Neural cell (in vitro differentiated cells): Measurements from ENCODE around the gene CLUH. TPM values are rescaled to one million over a fixed set of nuclear protein-coding genes. Genes with fewer than 3 reads are reported as not detected.
A peak's percentile ranks its signal among the peaks of the same experiment; 100 is the strongest.

Source experiments
- H2AFZ ChIP-seq: fragments of 200-600, 300-800 bp; sonication (generic), shearing (Covaris generic); 2 replicates; pipeline ENCODE4 v1.6.0; 2014; ENCODE audit warnings: low read depth, mild to moderate bottlenecking, antibody characterized with exemption, low read length, moderate library complexity
- H3F3A ChIP-seq: fragments of 200-600 bp; shearing (Covaris generic); 2 replicates; pipeline ENCODE4 v1.6.1; 2016; ENCODE audit warnings: mild to moderate bottlenecking, moderate library complexity, mixed read lengths, antibody characterized with exemption, low read length; ENCODE audit not compliant: insufficient read depth, poor library complexity, severe bottlenecking
- H3K27ac ChIP-seq: fragments of 200-600, 300-800 bp; sonication (generic), shearing (Covaris generic); 2 replicates; pipeline ENCODE4 v1.5.1; 2014; ENCODE audit warnings: mild to moderate bottlenecking, low read length, moderate library complexity
- H3K27me3 ChIP-seq: fragments of 300-800, 200-600 bp; sonication (generic), shearing (Covaris generic); 2 replicates; pipeline ENCODE4 v1.6.0; 2014; ENCODE audit warnings: mild to moderate bottlenecking, low read depth, low read length, moderate library complexity; ENCODE audit not compliant: insufficient read depth
- H3K36me3 ChIP-seq: fragments of 300-800, 200-600 bp; sonication (generic), shearing (Covaris generic); 2 replicates; pipeline ENCODE4 v1.5.1; 2014; ENCODE audit warnings: mild to moderate bottlenecking, antibody characterized with exemption, low read length, moderate library complexity; ENCODE audit not compliant: insufficient read depth
- H3K4me2 ChIP-seq: fragments of 300-800, 200-600 bp; sonication (generic), shearing (Covaris generic); 2 replicates; pipeline ENCODE4 v1.6.0; 2014; ENCODE audit warnings: mild to moderate bottlenecking, low read length
- H3K4me3 ChIP-seq: fragments of 300-800, 200-600 bp; sonication (generic), shearing (Covaris generic); 2 replicates; pipeline ENCODE4 v1.5.1; 2014; ENCODE audit warnings: mild to moderate bottlenecking, low read length, moderate library complexity
- H3K79me2 ChIP-seq: fragments of 200-600 bp; shearing (Covaris generic); replicated peaks from 2 replicates; pipeline ENCODE4 v1.6.0; 2014; ENCODE audit warnings: mild to moderate bottlenecking, low read length, moderate library complexity; ENCODE audit not compliant: insufficient read depth
- H3K9ac ChIP-seq: fragments of 300-800, 200-600 bp; sonication (generic), shearing (Covaris generic); 2 replicates; pipeline ENCODE4 v1.6.1; 2016; ENCODE audit warnings: mild to moderate bottlenecking, low read length, mixed read lengths
- H3K9me2 ChIP-seq: fragments of 200-600 bp; shearing (Covaris generic); 2 replicates; pipeline ENCODE4 v1.6.1; 2016; ENCODE audit warnings: mild to moderate bottlenecking, low read length, mixed read lengths; ENCODE audit not compliant: insufficient read depth
- H3K9me3 ChIP-seq: fragments of 200-600, 300-800 bp; sonication (generic), shearing (Covaris generic); 2 replicates; pipeline ENCODE4 v1.6.1; 2016; ENCODE audit warnings: mild to moderate bottlenecking, mixed run types, low read length, moderate library complexity, mixed read lengths
- H4K20me1 ChIP-seq: fragments of 200-600 bp; shearing (Covaris generic); 2 replicates; pipeline ENCODE4 v1.6.1; 2016; ENCODE audit warnings: mild to moderate bottlenecking, mixed run types; ENCODE audit not compliant: insufficient read depth
- CTCF ChIP-seq: fragments of 450-650 bp; IDR thresholded peaks from 2 replicates; pipeline ENCODE4 v1.5.1; 2014; ENCODE audit warnings: antibody characterized with exemption, mild to moderate bottlenecking, moderate library complexity; ENCODE audit not compliant: poor library complexity, severe bottlenecking
- EP300 ChIP-seq: fragments of 450-650 bp; conservative IDR thresholded peaks from 2 replicates; pipeline ENCODE4 v1.6.1; 2014; ENCODE audit warnings: antibody characterized with exemption, mild to moderate bottlenecking, moderate library complexity; ENCODE audit not compliant: poor library complexity, severe bottlenecking
- EZH2 ChIP-seq: fragments of 200-600, 300-800 bp; shearing (Covaris generic), sonication (generic); IDR thresholded peaks from 2 replicates; pipeline ENCODE4 v1.6.1; 2014; ENCODE audit warnings: antibody characterized with exemption, low read length, borderline replicate concordance, mild to moderate bottlenecking; ENCODE audit not compliant: insufficient read depth, poor library complexity, severe bottlenecking
- MXI1 ChIP-seq: fragments of 450-650 bp; conservative IDR thresholded peaks from 2 replicates; pipeline ENCODE4 v1.6.1; 2014; ENCODE audit warnings: antibody characterized with exemption, mild to moderate bottlenecking; ENCODE audit not compliant: poor library complexity, severe bottlenecking
- POLR2AphosphoS5 ChIP-seq: IDR thresholded peaks from 2 replicates; pipeline ENCODE4 v1.6.1; 2012
- RAD21 ChIP-seq: fragments of 450-650 bp; conservative IDR thresholded peaks from 2 replicates; pipeline ENCODE4 v1.6.1; 2014; ENCODE audit warnings: antibody characterized with exemption, mild to moderate bottlenecking, moderate library complexity
- REST ChIP-seq: IDR thresholded peaks from 2 replicates; pipeline ENCODE4 v1.6.1; 2012; ENCODE audit warnings: borderline replicate concordance
- SMC3 ChIP-seq: fragments of 450-650 bp; conservative IDR thresholded peaks from 2 replicates; pipeline ENCODE4 v1.6.1; 2014; ENCODE audit warnings: antibody characterized with exemption, mild to moderate bottlenecking, moderate library complexity; ENCODE audit not compliant: poor library complexity
- TAF1 ChIP-seq: IDR thresholded peaks from 2 replicates; pipeline ENCODE4 v1.6.1; 2012; ENCODE audit warnings: low read depth
- polyA plus RNA-seq: library from polyadenylated mRNA; depleted of rRNA; stranded (reverse); fragments of >200 nt; gene quantifications from 2 replicates; pipeline ENCODE4 v1.2.3, GENCODE V29; 2014

Gene CLUH
- polyA plus RNA-seq, 1 donor from 2014 or later, result 18.6 TPM

GRCh38 chr17:2750721-2751120 is 39.2 kb upstream of the CLUH start:
- H3K9ac ChIP-seq, result no peak overlapping the region
- no peaks in the 10 kb centered on the region for H4K20me1 ChIP-seq
- H3K27me3 ChIP-seq, result peaks cover 28% of the 10 kb centered on the region
- no peak overlapping the region for H2AFZ ChIP-seq
- no peak overlapping the region for H3K27ac ChIP-seq
- TF ChIP-seq TAF1, result no peak
- no peak for TF ChIP-seq SMC3
- TF ChIP-seq EP300, result no peak
- no peak for TF ChIP-seq RAD21
- no peak for TF ChIP-seq POLR2AphosphoS5
- H3K4me3 ChIP-seq, result peak overlapping the region; percentile 86
- no peaks in the 10 kb centered on the region for H3K36me3 ChIP-seq
- H3K9me3 ChIP-seq, result no peaks in the 10 kb centered on the region
- H3K9me2 ChIP-seq, result no peaks in the 10 kb centered on the region
- no peak overlapping the region for H3K4me2 ChIP-seq
- H3F3A ChIP-seq, result no peaks in the 10 kb centered on the region
- H3K79me2 ChIP-seq, result no peaks in the 10 kb centered on the region

- H3K36me3 ChIP-seq, result no peaks in the 10 kb centered on the region
- H3F3A ChIP-seq, result no peaks in the 10 kb centered on the region
- H3K79me2 ChIP-seq, result no peaks in the 10 kb centered on the region
- H3K4me2 ChIP-seq, result peak overlapping the region; percentile 35
- H3K9me2 ChIP-seq, result no peaks in the 10 kb centered on the region
- no peaks in the 10 kb centered on the region for H3K9me3 ChIP-seq
- TF ChIP-seq EZH2 (no peak), EP300 (no peak), RAD21 (no peak), SMC3 (no peak), TAF1 (peak; percentile 44), MXI1 (no peak), CTCF (no peak), REST (peak; percentile 94), POLR2AphosphoS5 (no peak)
- H3K27me3 ChIP-seq, result peaks cover 20% of the 10 kb centered on the region
- peak overlapping the region; percentile 65 for H2AFZ ChIP-seq
- H3K4me3 ChIP-seq, result peak overlapping the region; percentile 86
- H3K9ac ChIP-seq, result peak overlapping the region; percentile 83
- no peak overlapping the region for H3K27ac ChIP-seq
- no peaks in the 10 kb centered on the region for H4K20me1 ChIP-seq
Observed at GRCh38 chr17:2749784-2750181, 38.2 kb upstream of the CLUH start.
